GM23338 (cell line): ENCODE measurements around the gene ALG1L2.
"Not testable (repeated sequence)": the region's sequence is repeated elsewhere in the genome, so short reads cannot be mapped to it uniquely, and the experiment has no call there.

Source experiments
- CREB1 ChIP-seq: fragments of 250-450 bp; sonication (Bioruptor Pico); IDR thresholded peaks from 2 replicates; pipeline ENCODE4 v1.5.0; 2020; ENCODE audit warnings: low read depth, mild to moderate bottlenecking, moderate library complexity
- EZH2 ChIP-seq: fragments of 200-600 bp; sonication (generic); IDR thresholded peaks from one replicate; pipeline ENCODE4 v1.8.0; 2017; ENCODE audit warnings: antibody characterized with exemption, mild to moderate bottlenecking, low read depth; ENCODE audit not compliant: unreplicated experiment
- EZH2phosphoT487 ChIP-seq: fragments of 200-600 bp; sonication (generic); IDR thresholded peaks from one replicate; pipeline ENCODE4 v1.8.1; 2018; ENCODE audit warnings: antibody characterized with exemption; ENCODE audit not compliant: unreplicated experiment
- JUNB ChIP-seq: IDR thresholded peaks from one replicate; pipeline ENCODE4 v1.6.1; 2016; ENCODE audit warnings: antibody characterized with exemption; ENCODE audit not compliant: unreplicated experiment
- POLR2AphosphoS5 ChIP-seq: IDR thresholded peaks from 2 replicates; pipeline ENCODE4 v1.6.1; 2016; ENCODE audit warnings: antibody characterized with exemption, low read depth
- ZNF114 ChIP-seq: fragments of 250-450 bp; sonication (Bioruptor Pico); IDR thresholded peaks from 2 replicates; pipeline ENCODE4 v1.5.0; 2020; ENCODE audit warnings: mild to moderate bottlenecking, moderate library complexity
- ZNF331 ChIP-seq: fragments of 250-450 bp; sonication (Bioruptor Pico); IDR thresholded peaks from 2 replicates; pipeline ENCODE4 v1.5.0; 2020; ENCODE audit warnings: low read depth, mild to moderate bottlenecking, moderate library complexity
- TF ChIP-seq, protein P1 (sequence below), 2 experiments: fragments of 200-600 bp in 1 of 2; sonication (generic) in 1 of 2; conservative IDR thresholded peaks; 2 replicates each; pipeline versions ENCODE4 v1.5.1 to v1.6.1; 2016 to 2017; ENCODE audit warnings: antibody characterized with exemption in 2 of 2, low read depth in 2 of 2, mild to moderate bottlenecking in 2 of 2, moderate library complexity in 1 of 2
- TF ChIP-seq, protein P2 (sequence below): IDR thresholded peaks from one replicate; pipeline ENCODE4 v1.6.1; 2018; ENCODE audit warnings: antibody characterized with exemption; ENCODE audit not compliant: unreplicated experiment
- TF ChIP-seq, protein P3 (sequence below): fragments of 250-450 bp; sonication (Bioruptor Pico); IDR thresholded peaks from 2 replicates; pipeline ENCODE4 v1.5.0; 2020; ENCODE audit warnings: mild to moderate bottlenecking, moderate library complexity
- TF ChIP-seq, protein P4 (sequence below): IDR thresholded peaks from 2 replicates; pipeline ENCODE4 v1.6.1; 2016; ENCODE audit warnings: antibody characterized with exemption

DNA sequence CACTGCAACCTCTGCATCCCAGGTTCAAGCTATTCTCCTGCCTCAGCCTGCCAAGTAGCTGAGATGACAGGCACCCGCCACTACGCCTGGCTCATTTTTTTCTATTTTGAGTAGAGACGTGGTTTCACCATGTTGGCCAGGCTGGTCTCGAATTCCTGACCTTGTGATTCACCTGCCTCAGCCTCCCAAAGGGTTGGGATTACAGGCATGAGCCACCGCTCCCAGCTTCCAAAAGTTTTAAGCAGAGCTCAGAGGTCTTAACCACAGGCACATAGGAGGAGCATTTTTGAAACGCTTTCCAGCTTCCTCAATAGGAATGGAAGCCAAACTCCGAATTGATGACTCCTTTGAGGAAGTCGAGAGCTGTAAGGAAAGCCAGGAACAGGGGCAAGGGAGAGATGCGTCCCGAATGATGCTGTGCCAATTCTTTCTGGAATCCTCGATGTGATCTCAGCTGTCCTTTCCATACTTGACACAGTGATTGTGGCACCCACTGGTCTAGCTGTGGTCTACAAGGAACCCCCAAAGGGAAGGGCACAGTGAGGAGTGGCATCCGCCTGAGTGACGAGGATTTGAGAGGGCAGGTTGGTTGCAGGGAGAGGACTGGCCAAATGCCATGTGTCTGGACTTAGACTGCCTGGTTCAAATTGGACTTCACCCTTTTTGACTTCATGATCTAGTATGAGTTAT lies 44.4 kb upstream of the ALG1L2 start:
- not testable (repeated sequence) for TF ChIP-seq POLR2AphosphoS5; JUNB; EZH2; ZNF114 (CRISPR knock-in tag); EZH2phosphoT487; CREB1 (CRISPR knock-in tag); ZNF331 (CRISPR knock-in tag)
- TF ChIP-seq, protein P1, sequence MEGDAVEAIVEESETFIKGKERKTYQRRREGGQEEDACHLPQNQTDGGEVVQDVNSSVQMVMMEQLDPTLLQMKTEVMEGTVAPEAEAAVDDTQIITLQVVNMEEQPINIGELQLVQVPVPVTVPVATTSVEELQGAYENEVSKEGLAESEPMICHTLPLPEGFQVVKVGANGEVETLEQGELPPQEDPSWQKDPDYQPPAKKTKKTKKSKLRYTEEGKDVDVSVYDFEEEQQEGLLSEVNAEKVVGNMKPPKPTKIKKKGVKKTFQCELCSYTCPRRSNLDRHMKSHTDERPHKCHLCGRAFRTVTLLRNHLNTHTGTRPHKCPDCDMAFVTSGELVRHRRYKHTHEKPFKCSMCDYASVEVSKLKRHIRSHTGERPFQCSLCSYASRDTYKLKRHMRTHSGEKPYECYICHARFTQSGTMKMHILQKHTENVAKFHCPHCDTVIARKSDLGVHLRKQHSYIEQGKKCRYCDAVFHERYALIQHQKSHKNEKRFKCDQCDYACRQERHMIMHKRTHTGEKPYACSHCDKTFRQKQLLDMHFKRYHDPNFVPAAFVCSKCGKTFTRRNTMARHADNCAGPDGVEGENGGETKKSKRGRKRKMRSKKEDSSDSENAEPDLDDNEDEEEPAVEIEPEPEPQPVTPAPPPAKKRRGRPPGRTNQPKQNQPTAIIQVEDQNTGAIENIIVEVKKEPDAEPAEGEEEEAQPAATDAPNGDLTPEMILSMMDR (conservative IDR thresholded peaks at IDR 0.05; ENCODE audit: low read depth in 2 of 2), result not testable (repeated sequence)
- TF ChIP-seq, protein P2, sequence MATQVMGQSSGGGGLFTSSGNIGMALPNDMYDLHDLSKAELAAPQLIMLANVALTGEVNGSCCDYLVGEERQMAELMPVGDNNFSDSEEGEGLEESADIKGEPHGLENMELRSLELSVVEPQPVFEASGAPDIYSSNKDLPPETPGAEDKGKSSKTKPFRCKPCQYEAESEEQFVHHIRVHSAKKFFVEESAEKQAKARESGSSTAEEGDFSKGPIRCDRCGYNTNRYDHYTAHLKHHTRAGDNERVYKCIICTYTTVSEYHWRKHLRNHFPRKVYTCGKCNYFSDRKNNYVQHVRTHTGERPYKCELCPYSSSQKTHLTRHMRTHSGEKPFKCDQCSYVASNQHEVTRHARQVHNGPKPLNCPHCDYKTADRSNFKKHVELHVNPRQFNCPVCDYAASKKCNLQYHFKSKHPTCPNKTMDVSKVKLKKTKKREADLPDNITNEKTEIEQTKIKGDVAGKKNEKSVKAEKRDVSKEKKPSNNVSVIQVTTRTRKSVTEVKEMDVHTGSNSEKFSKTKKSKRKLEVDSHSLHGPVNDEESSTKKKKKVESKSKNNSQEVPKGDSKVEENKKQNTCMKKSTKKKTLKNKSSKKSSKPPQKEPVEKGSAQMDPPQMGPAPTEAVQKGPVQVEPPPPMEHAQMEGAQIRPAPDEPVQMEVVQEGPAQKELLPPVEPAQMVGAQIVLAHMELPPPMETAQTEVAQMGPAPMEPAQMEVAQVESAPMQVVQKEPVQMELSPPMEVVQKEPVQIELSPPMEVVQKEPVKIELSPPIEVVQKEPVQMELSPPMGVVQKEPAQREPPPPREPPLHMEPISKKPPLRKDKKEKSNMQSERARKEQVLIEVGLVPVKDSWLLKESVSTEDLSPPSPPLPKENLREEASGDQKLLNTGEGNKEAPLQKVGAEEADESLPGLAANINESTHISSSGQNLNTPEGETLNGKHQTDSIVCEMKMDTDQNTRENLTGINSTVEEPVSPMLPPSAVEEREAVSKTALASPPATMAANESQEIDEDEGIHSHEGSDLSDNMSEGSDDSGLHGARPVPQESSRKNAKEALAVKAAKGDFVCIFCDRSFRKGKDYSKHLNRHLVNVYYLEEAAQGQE, result not testable (repeated sequence)
- TF ChIP-seq, protein P3, sequence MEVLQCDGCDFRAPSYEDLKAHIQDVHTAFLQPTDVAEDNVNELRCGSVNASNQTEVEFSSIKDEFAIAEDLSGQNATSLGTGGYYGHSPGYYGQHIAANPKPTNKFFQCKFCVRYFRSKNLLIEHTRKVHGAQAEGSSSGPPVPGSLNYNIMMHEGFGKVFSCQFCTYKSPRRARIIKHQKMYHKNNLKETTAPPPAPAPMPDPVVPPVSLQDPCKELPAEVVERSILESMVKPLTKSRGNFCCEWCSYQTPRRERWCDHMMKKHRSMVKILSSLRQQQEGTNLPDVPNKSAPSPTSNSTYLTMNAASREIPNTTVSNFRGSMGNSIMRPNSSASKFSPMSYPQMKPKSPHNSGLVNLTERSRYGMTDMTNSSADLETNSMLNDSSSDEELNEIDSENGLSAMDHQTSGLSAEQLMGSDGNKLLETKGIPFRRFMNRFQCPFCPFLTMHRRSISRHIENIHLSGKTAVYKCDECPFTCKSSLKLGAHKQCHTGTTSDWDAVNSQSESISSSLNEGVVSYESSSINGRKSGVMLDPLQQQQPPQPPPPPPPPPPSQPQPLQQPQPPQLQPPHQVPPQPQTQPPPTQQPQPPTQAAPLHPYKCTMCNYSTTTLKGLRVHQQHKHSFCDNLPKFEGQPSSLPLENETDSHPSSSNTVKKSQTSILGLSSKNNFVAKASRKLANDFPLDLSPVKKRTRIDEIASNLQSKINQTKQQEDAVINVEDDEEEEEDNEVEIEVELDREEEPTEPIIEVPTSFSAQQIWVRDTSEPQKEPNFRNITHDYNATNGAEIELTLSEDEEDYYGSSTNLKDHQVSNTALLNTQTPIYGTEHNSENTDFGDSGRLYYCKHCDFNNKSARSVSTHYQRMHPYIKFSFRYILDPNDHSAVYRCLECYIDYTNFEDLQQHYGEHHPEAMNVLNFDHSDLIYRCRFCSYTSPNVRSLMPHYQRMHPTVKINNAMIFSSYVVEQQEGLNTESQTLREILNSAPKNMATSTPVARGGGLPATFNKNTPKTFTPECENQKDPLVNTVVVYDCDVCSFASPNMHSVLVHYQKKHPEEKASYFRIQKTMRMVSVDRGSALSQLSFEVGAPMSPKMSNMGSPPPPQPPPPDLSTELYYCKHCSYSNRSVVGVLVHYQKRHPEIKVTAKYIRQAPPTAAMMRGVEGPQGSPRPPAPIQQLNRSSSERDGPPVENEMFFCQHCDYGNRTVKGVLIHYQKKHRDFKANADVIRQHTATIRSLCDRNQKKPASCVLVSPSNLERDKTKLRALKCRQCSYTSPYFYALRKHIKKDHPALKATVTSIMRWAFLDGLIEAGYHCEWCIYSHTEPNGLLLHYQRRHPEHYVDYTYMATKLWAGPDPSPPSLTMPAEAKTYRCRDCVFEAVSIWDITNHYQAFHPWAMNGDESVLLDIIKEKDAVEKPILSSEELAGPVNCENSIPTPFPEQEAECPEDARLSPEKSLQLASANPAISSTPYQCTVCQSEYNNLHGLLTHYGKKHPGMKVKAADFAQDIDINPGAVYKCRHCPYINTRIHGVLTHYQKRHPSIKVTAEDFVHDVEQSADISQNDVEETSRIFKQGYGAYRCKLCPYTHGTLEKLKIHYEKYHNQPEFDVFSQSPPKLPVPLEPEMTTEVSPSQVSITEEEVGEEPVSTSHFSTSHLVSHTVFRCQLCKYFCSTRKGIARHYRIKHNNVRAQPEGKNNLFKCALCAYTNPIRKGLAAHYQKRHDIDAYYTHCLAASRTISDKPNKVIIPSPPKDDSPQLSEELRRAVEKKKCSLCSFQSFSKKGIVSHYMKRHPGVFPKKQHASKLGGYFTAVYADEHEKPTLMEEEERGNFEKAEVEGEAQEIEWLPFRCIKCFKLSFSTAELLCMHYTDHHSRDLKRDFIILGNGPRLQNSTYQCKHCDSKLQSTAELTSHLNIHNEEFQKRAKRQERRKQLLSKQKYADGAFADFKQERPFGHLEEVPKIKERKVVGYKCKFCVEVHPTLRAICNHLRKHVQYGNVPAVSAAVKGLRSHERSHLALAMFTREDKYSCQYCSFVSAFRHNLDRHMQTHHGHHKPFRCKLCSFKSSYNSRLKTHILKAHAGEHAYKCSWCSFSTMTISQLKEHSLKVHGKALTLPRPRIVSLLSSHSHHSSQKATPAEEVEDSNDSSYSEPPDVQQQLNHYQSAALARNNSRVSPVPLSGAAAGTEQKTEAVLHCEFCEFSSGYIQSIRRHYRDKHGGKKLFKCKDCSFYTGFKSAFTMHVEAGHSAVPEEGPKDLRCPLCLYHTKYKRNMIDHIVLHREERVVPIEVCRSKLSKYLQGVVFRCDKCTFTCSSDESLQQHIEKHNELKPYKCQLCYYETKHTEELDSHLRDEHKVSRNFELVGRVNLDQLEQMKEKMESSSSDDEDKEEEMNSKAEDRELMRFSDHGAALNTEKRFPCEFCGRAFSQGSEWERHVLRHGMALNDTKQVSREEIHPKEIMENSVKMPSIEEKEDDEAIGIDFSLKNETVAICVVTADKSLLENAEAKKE (CRISPR knock-in tag), result not testable (repeated sequence)
- TF ChIP-seq, protein P4, sequence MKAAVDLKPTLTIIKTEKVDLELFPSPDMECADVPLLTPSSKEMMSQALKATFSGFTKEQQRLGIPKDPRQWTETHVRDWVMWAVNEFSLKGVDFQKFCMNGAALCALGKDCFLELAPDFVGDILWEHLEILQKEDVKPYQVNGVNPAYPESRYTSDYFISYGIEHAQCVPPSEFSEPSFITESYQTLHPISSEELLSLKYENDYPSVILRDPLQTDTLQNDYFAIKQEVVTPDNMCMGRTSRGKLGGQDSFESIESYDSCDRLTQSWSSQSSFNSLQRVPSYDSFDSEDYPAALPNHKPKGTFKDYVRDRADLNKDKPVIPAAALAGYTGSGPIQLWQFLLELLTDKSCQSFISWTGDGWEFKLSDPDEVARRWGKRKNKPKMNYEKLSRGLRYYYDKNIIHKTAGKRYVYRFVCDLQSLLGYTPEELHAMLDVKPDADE, result not testable (repeated sequence)
